Measurements from ENCODE around the gene MAP4K2. TPM values are rescaled to one million over a fixed set of nuclear protein-coding genes. Genes with fewer than 3 reads are reported as not detected.

The MAP4K2 gene
- total and polyA plus RNA-seq, 4 donors = 5.4 to 29.6 (median 11.1) TPM

- Histone ChIP-seq H3K9me3 (ENCODE audit: control insufficient read depth, low read length) (no peaks in the 10 kb centered on the region), H3K27me3 (ENCODE audit: control insufficient read depth in 1 of 2, insufficient read depth in 2 of 2, low read length in 1 of 2) (no peaks in the 10 kb centered on the region), H3K36me3 (ENCODE audit: control insufficient read depth in 1 of 2, insufficient read depth in 2 of 2, low read length in 1 of 2) (no peaks in the 10 kb centered on the region), H3K4me1 (ENCODE audit: control insufficient read depth in 1 of 2, insufficient read depth in 2 of 2, low read length in 2 of 2) (no peaks in the 10 kb centered on the region), H3K27ac (ENCODE audit: low read depth in 1 of 2, low read length in 2 of 2) (no peak overlapping the region), H3K4me3 (ENCODE audit: low read length in 2 of 2) (no peak overlapping the region)
- no peak for DNase-seq
- 93 to 94% methylated on average over 24 to 25 of the region's 25 CpGs for WGBS, 2 donors
- intact Hi-C loops (cut with DNase I) = no loop called here
- ATAC-seq (ENCODE audit: low FRiP score) = no peak
These were observed 31.2 kb upstream of the MAP4K2 start for GRCh38 chr11:64834031-64834722.

GRCh38 chr11:64833509-64833908 is 30.5 kb upstream of the MAP4K2 start:
- H3K4me1 ChIP-seq (ENCODE audit: control insufficient read depth in 1 of 2, insufficient read depth in 2 of 2, low read length in 2 of 2) = no peaks in the 10 kb centered on the region
- no peaks in the 10 kb centered on the region for H3K36me3 ChIP-seq (ENCODE audit: control insufficient read depth in 1 of 2, insufficient read depth in 2 of 2, low read length in 1 of 2)
- ATAC-seq (ENCODE audit: low FRiP score) = no peak
- H3K9me3 ChIP-seq (ENCODE audit: control insufficient read depth, low read length) = no peaks in the 10 kb centered on the region
- 94 to 98% methylated on average over 8 to 10 of the region's 10 CpGs for WGBS, 2 donors
- no peak for DNase-seq
- no peaks in the 10 kb centered on the region for H3K27me3 ChIP-seq (ENCODE audit: control insufficient read depth in 1 of 2, insufficient read depth in 2 of 2, low read length in 1 of 2)
- H3K27ac ChIP-seq (ENCODE audit: low read depth in 1 of 2, low read length in 2 of 2) = no peak overlapping the region
- H3K4me3 ChIP-seq (ENCODE audit: low read length in 2 of 2) = no peak overlapping the region
- intact Hi-C loops (cut with DNase I) = no loop called here

GRCh38 chr11:64833198-64833502 is 30.1 kb upstream of the MAP4K2 start:
- Histone ChIP-seq H3K27me3 (ENCODE audit: control insufficient read depth in 1 of 2, insufficient read depth in 2 of 2, low read length in 1 of 2) (no peaks in the 10 kb centered on the region), H3K4me3 (ENCODE audit: low read length in 2 of 2) (no peak overlapping the region), H3K9me3 (ENCODE audit: control insufficient read depth, low read length) (no peaks in the 10 kb centered on the region), H3K4me1 (ENCODE audit: control insufficient read depth in 1 of 2, insufficient read depth in 2 of 2, low read length in 2 of 2) (no peaks in the 10 kb centered on the region), H3K27ac (ENCODE audit: low read depth in 1 of 2, low read length in 2 of 2) (no peak overlapping the region), H3K36me3 (ENCODE audit: control insufficient read depth in 1 of 2, insufficient read depth in 2 of 2, low read length in 1 of 2) (no peaks in the 10 kb centered on the region)
- DNase-seq (no peak), ATAC-seq (ENCODE audit: low FRiP score) (no peak)
- intact Hi-C loops (cut with DNase I) = no loop called here
- 90 to 94% methylated on average over 12 of the region's 12 CpGs for WGBS, 2 donors

GRCh38 chr11:64832467-64833197 is 29.6 kb upstream of the MAP4K2 start:
- Histone ChIP-seq H3K27me3 (ENCODE audit: control insufficient read depth in 1 of 2, insufficient read depth in 2 of 2, low read length in 1 of 2) (no peaks in the 10 kb centered on the region), H3K27ac (ENCODE audit: low read depth in 1 of 2, low read length in 2 of 2) (no peak overlapping the region), H3K4me3 (ENCODE audit: low read length in 2 of 2) (no peak overlapping the region), H3K36me3 (ENCODE audit: control insufficient read depth in 1 of 2, insufficient read depth in 2 of 2, low read length in 1 of 2) (no peaks in the 10 kb centered on the region), H3K4me1 (ENCODE audit: control insufficient read depth in 1 of 2, insufficient read depth in 2 of 2, low read length in 2 of 2) (no peaks in the 10 kb centered on the region), H3K9me3 (ENCODE audit: control insufficient read depth, low read length) (no peaks in the 10 kb centered on the region)
- no peak for DNase-seq
- WGBS, 2 donors = 92 to 95% methylated on average over 19 to 21 of the region's 21 CpGs
- no peak for ATAC-seq (ENCODE audit: low FRiP score)
- intact Hi-C loops (cut with DNase I) = no loop called here

- no peak overlapping the region for H3K4me3 ChIP-seq (ENCODE audit: low read length in 2 of 2)
- 91 to 92% methylated on average over 24 of the region's 24 CpGs for WGBS, 2 donors
- no peaks in the 10 kb centered on the region for H3K27me3 ChIP-seq (ENCODE audit: control insufficient read depth in 1 of 2, insufficient read depth in 2 of 2, low read length in 1 of 2)
- DNase-seq = no peak
- ATAC-seq (ENCODE audit: low FRiP score) = no peak
- intact Hi-C loops (cut with DNase I) = no loop called here
- no peaks in the 10 kb centered on the region for H3K36me3 ChIP-seq (ENCODE audit: control insufficient read depth in 1 of 2, insufficient read depth in 2 of 2, low read length in 1 of 2)
- no peaks in the 10 kb centered on the region for H3K4me1 ChIP-seq (ENCODE audit: control insufficient read depth in 1 of 2, insufficient read depth in 2 of 2, low read length in 2 of 2)
- no peaks in the 10 kb centered on the region for H3K9me3 ChIP-seq (ENCODE audit: control insufficient read depth, low read length)
- H3K27ac ChIP-seq (ENCODE audit: low read depth in 1 of 2, low read length in 2 of 2) = no peak overlapping the region
These were observed 28.4 kb upstream of the MAP4K2 start for GRCh38 chr11:64831411-64831891.

- H3K36me3 ChIP-seq (ENCODE audit: control insufficient read depth in 1 of 2, insufficient read depth in 2 of 2, low read length in 1 of 2) = no peaks in the 10 kb centered on the region
- H3K27me3 ChIP-seq (ENCODE audit: control insufficient read depth in 1 of 2, insufficient read depth in 2 of 2, low read length in 1 of 2) = no peaks in the 10 kb centered on the region
- intact Hi-C loops (cut with DNase I) = no loop called here
- H3K27ac ChIP-seq (ENCODE audit: low read depth in 1 of 2, low read length in 2 of 2) = no peak overlapping the region
- no peak overlapping the region for H3K4me3 ChIP-seq (ENCODE audit: low read length in 2 of 2)
- H3K9me3 ChIP-seq (ENCODE audit: control insufficient read depth, low read length) = no peaks in the 10 kb centered on the region
- 94% methylated on average over 43 of the region's 43 CpGs for WGBS, 2 donors
- H3K4me1 ChIP-seq (ENCODE audit: control insufficient read depth in 1 of 2, insufficient read depth in 2 of 2, low read length in 2 of 2) = no peaks in the 10 kb centered on the region
- DNase-seq (no peak), ATAC-seq (ENCODE audit: low FRiP score) (no peak)
These were observed 26.7 kb upstream of the MAP4K2 start for GRCh38 chr11:64829536-64830251.

- DNase-seq (no peak), ATAC-seq (ENCODE audit: low FRiP score) (no peak)
- Histone ChIP-seq H3K27me3 (ENCODE audit: control insufficient read depth in 1 of 2, insufficient read depth in 2 of 2, low read length in 1 of 2) (no peaks in the 10 kb centered on the region), H3K36me3 (ENCODE audit: control insufficient read depth in 1 of 2, insufficient read depth in 2 of 2, low read length in 1 of 2) (no peaks in the 10 kb centered on the region), H3K9me3 (ENCODE audit: control insufficient read depth, low read length) (no peaks in the 10 kb centered on the region), H3K27ac (ENCODE audit: low read depth in 1 of 2, low read length in 2 of 2) (no peak overlapping the region), H3K4me1 (ENCODE audit: control insufficient read depth in 1 of 2, insufficient read depth in 2 of 2, low read length in 2 of 2) (no peaks in the 10 kb centered on the region), H3K4me3 (ENCODE audit: low read length in 2 of 2) (no peak overlapping the region)
- intact Hi-C loops (cut with DNase I) = no loop called here
- WGBS, 2 donors = 95% methylated on average over 22 of the region's 22 CpGs
These were observed 24.4 kb upstream of the MAP4K2 start for GRCh38 chr11:64827451-64827839.

GRCh38 chr11:64826578-64827450 is 23.8 kb upstream of the MAP4K2 start:
- no peaks in the 10 kb centered on the region for H3K4me1 ChIP-seq (ENCODE audit: control insufficient read depth in 1 of 2, insufficient read depth in 2 of 2, low read length in 2 of 2)
- DNase-seq (no peak), ATAC-seq (ENCODE audit: low FRiP score) (peak; percentile 24)
- no peaks in the 10 kb centered on the region for H3K36me3 ChIP-seq (ENCODE audit: control insufficient read depth in 1 of 2, insufficient read depth in 2 of 2, low read length in 1 of 2)
- H3K27me3 ChIP-seq (ENCODE audit: control insufficient read depth in 1 of 2, insufficient read depth in 2 of 2, low read length in 1 of 2) = no peaks in the 10 kb centered on the region
- no peak overlapping the region for H3K27ac ChIP-seq (ENCODE audit: low read depth in 1 of 2, low read length in 2 of 2)
- WGBS, 2 donors = 81 to 89% methylated on average over 50 to 52 of the region's 52 CpGs
- H3K9me3 ChIP-seq (ENCODE audit: control insufficient read depth, low read length) = no peaks in the 10 kb centered on the region
- intact Hi-C loops (cut with DNase I) = no loop called here
- H3K4me3 ChIP-seq (ENCODE audit: low read length in 2 of 2) = no peak overlapping the region
